ENCODE data around the gene SPPL3. TPM values are rescaled to one million over a fixed set of nuclear protein-coding genes. Genes with fewer than 3 reads are reported as not detected.
"Not testable (repeated sequence)": the region's sequence is repeated elsewhere in the genome, so short reads cannot be mapped to it uniquely, and the experiment has no call there.

Gene SPPL3
- total and polyA plus RNA-seq, 2 donors from 2014 or later = 23.8 to 51.9 TPM

GRCh38 chr12:120795441-120796178, 108.5 kb downstream of the SPPL3 start:
- intact Hi-C loops (cut with DNase I) = no loop called here
- no peaks in the 10 kb centered on the region for H3K36me3 ChIP-seq (ENCODE audit: control insufficient read depth in 2 of 3, insufficient read depth in 3 of 3, low read length in 3 of 3)
- peaks cover 0 to 17% (median 9%) of the 10 kb centered on the region in 3 donors for H3K4me1 ChIP-seq (ENCODE audit: control insufficient read depth in 2 of 3, insufficient read depth in 2 of 3, low read depth in 1 of 3, low read length in 3 of 3)
- DNase-seq = no peak
- no peaks in the 10 kb centered on the region for H3K9me3 ChIP-seq (ENCODE audit: control insufficient read depth in 2 of 3, insufficient read depth in 1 of 3, low read length in 3 of 3)
- no peak overlapping the region for H3K27ac ChIP-seq (ENCODE audit: low read depth in 2 of 2, low read length in 2 of 2)
- no peak overlapping the region for H3K4me3 ChIP-seq (ENCODE audit: low read length in 3 of 3)
- no peak overlapping the region for H3K9ac ChIP-seq (ENCODE audit: low read length in 3 of 3)
- no peaks in the 10 kb centered on the region for H3K27me3 ChIP-seq (ENCODE audit: control insufficient read depth, insufficient read depth, low read length)
- no peak for FAIRE-seq
- TF ChIP-seq CTCF (IDR thresholded peaks at IDR 0.05; ENCODE audit: borderline replicate concordance, extremely low read depth, insufficient read depth) = no peak

GRCh38 chr12:120793357-120793756, 110.8 kb downstream of the SPPL3 start:
- Histone ChIP-seq H3K4me3 (ENCODE audit: low read length in 3 of 3) (no peak overlapping the region), H3K9ac (ENCODE audit: low read length in 3 of 3) (no peak overlapping the region), H3K27ac (ENCODE audit: low read depth in 2 of 2, low read length in 2 of 2) (no peak overlapping the region), H3K4me1 (ENCODE audit: control insufficient read depth in 2 of 3, insufficient read depth in 2 of 3, low read depth in 1 of 3, low read length in 3 of 3) (peaks cover 0 to 3% (median 0%) of the 10 kb centered on the region in 3 donors), H3K36me3 (ENCODE audit: control insufficient read depth in 2 of 3, insufficient read depth in 3 of 3, low read length in 3 of 3) (peaks cover 0 to 2% (median 0%) of the 10 kb centered on the region in 3 donors), H3K27me3 (ENCODE audit: control insufficient read depth, insufficient read depth, low read length) (no peaks in the 10 kb centered on the region), H3K9me3 (ENCODE audit: control insufficient read depth in 2 of 3, insufficient read depth in 1 of 3, low read length in 3 of 3) (no peaks in the 10 kb centered on the region)
- intact Hi-C loops (cut with DNase I) = no loop called here
- no peak for TF ChIP-seq CTCF (IDR thresholded peaks at IDR 0.05; ENCODE audit: borderline replicate concordance, extremely low read depth, insufficient read depth)
- DNase-seq (no peak), FAIRE-seq (no peak)

- FAIRE-seq; H3K9me3 ChIP-seq (ENCODE audit: control insufficient read depth in 2 of 3, insufficient read depth in 1 of 3, low read length in 3 of 3); H3K36me3 ChIP-seq (ENCODE audit: control insufficient read depth in 2 of 3, insufficient read depth in 3 of 3, low read length in 3 of 3); DNase-seq; H3K27me3 ChIP-seq (ENCODE audit: control insufficient read depth, insufficient read depth, low read length); H3K4me3 ChIP-seq (ENCODE audit: low read length in 3 of 3); intact Hi-C loops (cut with DNase I); H3K4me1 ChIP-seq (ENCODE audit: control insufficient read depth in 2 of 3, insufficient read depth in 2 of 3, low read depth in 1 of 3, low read length in 3 of 3); H3K27ac ChIP-seq (ENCODE audit: low read depth in 2 of 2, low read length in 2 of 2); H3K9ac ChIP-seq (ENCODE audit: low read length in 3 of 3): not testable (repeated sequence)
Observed at GRCh38 chr12:120792456-120792855, 111.7 kb downstream of the SPPL3 start.

- peaks cover 0 to 2% (median 0%) of the 10 kb centered on the region in 3 donors for H3K36me3 ChIP-seq (ENCODE audit: control insufficient read depth in 2 of 3, insufficient read depth in 3 of 3, low read length in 3 of 3)
- DNase-seq (no peak), FAIRE-seq (no peak)
- H3K4me1 ChIP-seq (ENCODE audit: control insufficient read depth in 2 of 3, insufficient read depth in 2 of 3, low read depth in 1 of 3, low read length in 3 of 3) = peaks cover 0 to 3% (median 0%) of the 10 kb centered on the region in 3 donors
- no peak overlapping the region for H3K9ac ChIP-seq (ENCODE audit: low read length in 3 of 3)
- no peaks in the 10 kb centered on the region for H3K9me3 ChIP-seq (ENCODE audit: control insufficient read depth in 2 of 3, insufficient read depth in 1 of 3, low read length in 3 of 3)
- no peak for TF ChIP-seq CTCF (IDR thresholded peaks at IDR 0.05; ENCODE audit: borderline replicate concordance, extremely low read depth, insufficient read depth)
- H3K27ac ChIP-seq (ENCODE audit: low read depth in 2 of 2, low read length in 2 of 2) = no peak overlapping the region
- intact Hi-C loops (cut with DNase I) = no loop called here
- no peak overlapping the region for H3K4me3 ChIP-seq (ENCODE audit: low read length in 3 of 3)
- no peaks in the 10 kb centered on the region for H3K27me3 ChIP-seq (ENCODE audit: control insufficient read depth, insufficient read depth, low read length)
Observed at GRCh38 chr12:120791669-120792176, 112.4 kb downstream of the SPPL3 start.

Measured in kidney (tissue), 14 donors.